HCT116 (cell line): ENCODE measurements around the gene FCN1. TPM values are rescaled to one million over a fixed set of nuclear protein-coding genes. Genes with fewer than 3 reads are reported as not detected.

Experiments
- ATAC-seq: fragments of 200-7000 bp; cut with Tn5 transposase; 2 replicates; pipeline ENCODE4 v1.9.1; 2020; ENCODE audit warnings: mild to moderate bottlenecking, moderate library complexity
- BruUV-seq: library from RNA; stranded (reverse); fragments of 400-500 nt; replicated peaks from 2 replicates; lab custom pipeline; 2021; lab: Mats Ljungman, UMichigan
- CTCF ChIA-PET: fragments of 300-600 bp; sonication (Branson Sonifier 250); formaldehyde crosslinking; loops from one replicate; lab custom pipeline; 2021; ENCODE audit warnings: antibody characterized with exemption; lab: Charles Lee
- POLR2A ChIA-PET: fragments of 300-600, 350-600 bp; sonication (Branson Sonifier 250); formaldehyde crosslinking; loops from one replicate; lab custom pipeline; 2021; ENCODE audit warnings: antibody characterized with exemption; lab: Charles Lee
- RAD21 ChIA-PET, 2 experiments: fragments of 300-600 bp; sonication (Branson Sonifier 250); formaldehyde crosslinking; loops; one replicate each; lab custom pipeline; 2023; ENCODE audit warnings: low total read pairs in 2 of 2; ENCODE audit not compliant: uncharacterized antibody in 2 of 2, unreplicated experiment in 2 of 2, low non-redundant PET in 1 of 2; lab: Charles Lee
- DNase-seq: peaks from one replicate; pipeline ENCODE4 v3.0.0-alpha.2; 2010; ENCODE audit warnings: low read depth, low spot score
- H2AFZ ChIP-seq: fragments of 200-600 bp; shearing (Covaris generic), sonication (generic); 2 replicates; pipeline ENCODE4 v1.6.1; 2017; ENCODE audit warnings: low read depth, mixed run types, mixed read lengths, antibody characterized with exemption, low read length; ENCODE audit not compliant: poor library complexity, severe bottlenecking
- H3K27ac ChIP-seq: 2 replicates; pipeline ENCODE4 v1.5.1; 2012; ENCODE audit warnings: low read depth, low read length
- H3K27me3 ChIP-seq: fragments of 200-600 bp; sonication (generic); 2 replicates; pipeline ENCODE4 v1.6.1; 2016; ENCODE audit warnings: mixed run types, low read length, mixed read lengths; ENCODE audit not compliant: insufficient read depth
- H3K36me3 ChIP-seq, 2 experiments: fragments of 200-500 bp in 1 of 2; fragments of 200-600 bp in 1 of 2; sonication (Bioruptor generic) in 1 of 2; sonication (generic) in 1 of 2; 2 replicates each; pipeline versions ENCODE4 v1.5.1 to v1.6.1; 2014 to 2016; ENCODE audit warnings: low read length in 2 of 2, inconsistent platforms in 1 of 2, mixed read lengths in 1 of 2, mixed run types in 1 of 2; ENCODE audit not compliant: insufficient read depth in 2 of 2, control insufficient read depth in 1 of 2
- H3K4me1 ChIP-seq, 2 experiments: fragments of 200-600 bp in 1 of 2; sonication (generic) in 1 of 2; 2 replicates each; pipeline versions ENCODE4 v1.5.1 to v1.6.1; 2012 to 2017; ENCODE audit warnings: low read length in 2 of 2, inconsistent platforms in 1 of 2, mild to moderate bottlenecking in 1 of 2, mixed read lengths in 1 of 2, mixed run types in 1 of 2, moderate library complexity in 1 of 2; ENCODE audit not compliant: insufficient read depth in 2 of 2, control insufficient read depth in 1 of 2
- H3K4me2 ChIP-seq: fragments of 200-600 bp; sonication (generic); 2 replicates; pipeline ENCODE4 v1.6.1; 2017; ENCODE audit warnings: mixed run types, low read length, mixed read lengths
- H3K4me3 ChIP-seq, 2 experiments: fragments of 200-600 bp in 1 of 2; sonication (generic) in 1 of 2; replicated peaks in 1 of 2; 2 replicates each; pipeline ENCODE4 v1.5.1; 2011 to 2016; ENCODE audit warnings: low read length in 2 of 2, control low read depth in 1 of 2, low read depth in 1 of 2, mild to moderate bottlenecking in 1 of 2, mixed read lengths in 1 of 2, mixed run types in 1 of 2
- H3K79me2 ChIP-seq: fragments of 200-600 bp; sonication (generic); 2 replicates; pipeline ENCODE4 v1.6.1; 2017; ENCODE audit warnings: mild to moderate bottlenecking, mixed run types, low read length, moderate library complexity, mixed read lengths; ENCODE audit not compliant: insufficient read depth
- H3K9ac ChIP-seq: fragments of 200-600 bp; sonication (generic); 2 replicates; pipeline ENCODE4 v1.6.1; 2016; ENCODE audit warnings: low read length, mixed read lengths
- H3K9me2 ChIP-seq: fragments of 200-600 bp; sonication (generic), shearing (Covaris generic); 2 replicates; pipeline ENCODE4 v1.6.1; 2017; ENCODE audit warnings: mixed run types, mild to moderate bottlenecking, moderate library complexity; ENCODE audit not compliant: insufficient read depth
- H3K9me3 ChIP-seq, 2 experiments: fragments of 200-500 bp in 1 of 2; fragments of 200-600 bp in 1 of 2; sonication (Bioruptor generic) in 1 of 2; sonication (generic) in 1 of 2; 2 replicates each; pipeline ENCODE4 v1.6.1; 2014 to 2017; ENCODE audit warnings: low read length in 2 of 2, mixed read lengths in 2 of 2, inconsistent platforms in 1 of 2, low read depth in 1 of 2, mild to moderate bottlenecking in 1 of 2, mixed run types in 1 of 2, moderate library complexity in 1 of 2; ENCODE audit not compliant: control insufficient read depth in 1 of 2, insufficient read depth in 1 of 2
- H4K20me1 ChIP-seq: fragments of 200-600 bp; sonication (generic), shearing (Covaris generic); 2 replicates; pipeline ENCODE4 v1.6.1; 2017; ENCODE audit warnings: mixed run types, mild to moderate bottlenecking, moderate library complexity; ENCODE audit not compliant: insufficient read depth
- ATF3 ChIP-seq: IDR thresholded peaks from 2 replicates; pipeline ENCODE4 v1.6.1; 2012
- CEBPB ChIP-seq: IDR thresholded peaks from 2 replicates; pipeline ENCODE4 v1.6.1; 2012; ENCODE audit warnings: low read depth
- ELF1 ChIP-seq: IDR thresholded peaks from 2 replicates; pipeline ENCODE4 v1.6.1; 2012; ENCODE audit warnings: low read depth, borderline replicate concordance
- EZH2phosphoT487 ChIP-seq: fragments of 200-600 bp; IDR thresholded peaks from 2 replicates; pipeline ENCODE4 v1.6.1; 2018; ENCODE audit warnings: antibody characterized with exemption, borderline replicate concordance
- FOSL1 ChIP-seq: IDR thresholded peaks from 2 replicates; pipeline ENCODE4 v1.6.1; 2012; ENCODE audit warnings: low read depth
- JUND ChIP-seq: IDR thresholded peaks from 2 replicates; pipeline ENCODE4 v1.6.1; 2012
- MAX ChIP-seq: IDR thresholded peaks from 2 replicates; pipeline ENCODE4 v1.6.1; 2012
- POLR2A ChIP-seq: IDR thresholded peaks from 2 replicates; pipeline ENCODE4 v1.7.0; 2011; ENCODE audit warnings: borderline replicate concordance; ENCODE audit not compliant: insufficient read depth, insufficient read length; ENCODE audit errors: extremely low read depth
- RAD21 ChIP-seq: IDR thresholded peaks from 2 replicates; pipeline ENCODE4 v1.6.1; 2012; ENCODE audit warnings: low read depth, mild to moderate bottlenecking
- SIN3A ChIP-seq: IDR thresholded peaks from 2 replicates; pipeline ENCODE4 v1.6.1; 2012; ENCODE audit warnings: low read depth
- SRF ChIP-seq: IDR thresholded peaks from 2 replicates; pipeline ENCODE4 v1.6.1; 2012; ENCODE audit warnings: low read depth
- TCF7L2 ChIP-seq: IDR thresholded peaks from 2 replicates; pipeline ENCODE4 v1.7.0; 2011; ENCODE audit warnings: borderline replicate concordance, inconsistent platforms; ENCODE audit not compliant: insufficient read depth, insufficient read length; ENCODE audit errors: extremely low read depth
- YY1 ChIP-seq: IDR thresholded peaks from 2 replicates; pipeline ENCODE4 v1.6.1; 2011; ENCODE audit warnings: low read length, low read depth, moderate library complexity, mild to moderate bottlenecking; ENCODE audit not compliant: insufficient replicate concordance; ENCODE audit errors: extremely low read depth
- ZBTB33 ChIP-seq: IDR thresholded peaks from 2 replicates; pipeline ENCODE4 v1.6.1; 2011; ENCODE audit warnings: mild to moderate bottlenecking, low read length, moderate library complexity; ENCODE audit not compliant: insufficient replicate concordance; ENCODE audit errors: extremely low read depth
- ZFX ChIP-seq: fragments of 450-650 bp; IDR thresholded peaks from 2 replicates; pipeline ENCODE4 v1.6.1; 2017
- ZNF274 ChIP-seq: fragments of 200-500 bp; sonication (Bioruptor generic); IDR thresholded peaks from 2 replicates; pipeline ENCODE4 v1.6.1; 2014; ENCODE audit warnings: mild to moderate bottlenecking, low read depth, low read length, inconsistent platforms
- intact Hi-C: fragments of 100-400 bp; cut with micrococcal nuclease; formaldehyde crosslinking; loops from 2 replicates; pipeline ENCODE4 v1.10.0; 2022
- total RNA-seq: library from RNA; stranded (reverse); gene quantifications from one replicate; pipeline ENCODE4 v1.2.1, GENCODE V29; 2021; ENCODE audit not compliant: unreplicated experiment

The FCN1 gene
- total RNA-seq, 1 experiment from 2014 or later = not detected

DNA sequence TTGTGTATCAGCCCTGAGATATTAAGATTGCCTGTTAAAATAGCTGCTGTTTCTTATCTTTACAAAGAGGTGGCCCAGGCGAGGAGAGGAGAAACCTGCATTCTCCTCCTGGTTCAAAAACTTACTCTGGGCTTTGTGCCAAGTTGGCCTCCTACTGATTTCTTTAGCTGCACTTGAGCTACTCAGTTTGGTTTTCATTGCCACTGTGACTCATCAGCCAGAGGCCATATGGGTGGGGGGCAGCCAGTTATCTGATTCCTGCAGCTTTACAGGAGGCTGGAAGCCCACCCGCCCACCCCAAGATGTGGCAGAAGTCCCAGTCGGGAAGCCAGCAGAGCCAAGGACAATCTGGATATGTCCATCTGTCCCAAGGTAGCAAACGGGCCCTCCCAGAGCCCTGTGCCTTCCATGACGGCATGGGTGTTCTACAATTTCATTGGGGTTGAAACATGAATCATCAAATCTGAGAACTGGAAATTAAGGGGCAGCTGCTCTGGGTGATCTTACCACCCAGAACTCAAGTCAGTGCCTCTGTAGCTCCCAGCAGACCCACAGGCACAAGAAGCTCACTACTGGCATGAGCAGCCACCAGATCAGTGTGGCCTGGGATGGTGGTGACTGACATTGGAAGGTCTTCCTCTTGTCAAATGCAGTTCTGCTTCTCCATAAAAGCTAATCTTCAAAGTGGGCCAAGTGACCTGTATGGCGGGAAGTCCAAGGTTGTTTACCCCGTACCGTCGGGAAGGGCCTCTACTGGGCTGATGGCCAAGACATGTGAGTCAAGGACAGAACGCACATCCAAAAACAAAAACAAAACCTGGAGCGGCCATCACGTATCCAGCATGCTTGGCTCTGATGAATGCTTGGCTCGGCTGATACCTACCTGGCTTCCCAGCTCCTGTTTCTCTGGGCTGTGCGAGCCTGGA is 21.5 kb downstream of the FCN1 start (continued):
- TF ChIP-seq ZBTB33 = no peak
- TF ChIP-seq TCF7L2 = peak; percentile 94
- no peak for TF ChIP-seq ZNF274

DNA sequence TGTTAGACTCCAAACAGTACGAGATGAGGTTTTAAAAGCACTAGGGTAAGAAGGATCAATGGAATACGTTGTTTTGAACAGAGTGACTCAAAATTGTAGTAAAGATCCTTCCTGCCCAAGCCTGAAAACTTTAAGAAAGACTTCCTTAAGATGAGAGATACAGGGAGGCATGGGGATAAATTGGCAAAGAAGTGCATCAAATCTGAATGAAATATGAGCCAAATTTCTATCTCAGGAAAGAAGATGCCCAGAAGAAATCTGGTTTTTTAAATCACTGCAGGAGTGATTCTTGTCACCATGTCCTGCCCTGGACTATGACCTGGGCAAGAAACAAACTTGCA is 22.2 kb downstream of the FCN1 start:
- Histone ChIP-seq H3K4me2 (peak overlapping the region; percentile 75), H3K79me2 (no peaks in the 10 kb centered on the region), H4K20me1 (no peaks in the 10 kb centered on the region), H3K9me3 (no peaks in the 10 kb centered on the region; a peak in 1 of 4 replicates), H3K27ac (peak overlapping the region; percentile 69), H3K9me2 (no peaks in the 10 kb centered on the region), H3K9ac (no peak overlapping the region), H3K36me3 (no peaks in the 10 kb centered on the region), H3K4me3 (peak overlapping the region in 1 of 2 experiments; percentile 9; a peak in 1 of 4 replicates), H3K27me3 (no peaks in the 10 kb centered on the region), H2AFZ (no peak overlapping the region), H3K4me1 (peaks cover 20 to 27% of the 10 kb centered on the region in 2 experiments)
- no peak for TF ChIP-seq RAD21
- no peak for TF ChIP-seq ZNF274
- TF ChIP-seq YY1 = no peak
- TF ChIP-seq POLR2A = no peak
- no peak for TF ChIP-seq CEBPB
- TF ChIP-seq SRF = no peak
- no peak for TF ChIP-seq ATF3
- TF ChIP-seq FOSL1 = no peak
- TF ChIP-seq SIN3A = no peak
- TF ChIP-seq MAX = no peak
- TF ChIP-seq JUND = no peak
- no peak for TF ChIP-seq EZH2phosphoT487
- no peak for TF ChIP-seq ZFX
- no peak for TF ChIP-seq ELF1
- ChIA-PET POLR2A (interaction anchor here (0.7 kb wide), 1 partner anchor 10 kb away, joined by 3 read pairs; no protein-coding TSS in a partner anchor), RAD21 (no interaction called here), CTCF (no interaction called here)
- no TSS peak for BruUV-seq
- intact Hi-C loops = no loop called here
- ATAC-seq (no peak), DNase-seq (no peak)
